Inferior parietal cortex (tissue), 1 donor: ENCODE measurements around the gene PITX3.
"Not testable (repeated sequence)": the region's sequence is repeated elsewhere in the genome, so short reads cannot be mapped to it uniquely, and the experiment has no call there.

ENCODE experiments used
- DNase-seq: peaks from one replicate; pipeline ENCODE4 v3.0.0-alpha.2; 2016; ENCODE audit errors: extremely low spot score

Gene PITX3

GRCh38 chr10:102255404-102255803 is 14.1 kb upstream of the PITX3 start:
- no peak for DNase-seq

- no peak for DNase-seq
Observed at GRCh38 chr10:102254426-102254825, 13.1 kb upstream of the PITX3 start.

- not testable (repeated sequence) for DNase-seq
Observed at GRCh38 chr10:102252508-102252907, 11.2 kb upstream of the PITX3 start.

GRCh38 chr10:102247734-102248133 is 6.4 kb upstream of the PITX3 start:
- DNase-seq = no peak

GRCh38 chr10:102246261-102246660 is 4.9 kb upstream of the PITX3 start:
- DNase-seq = no peak

- no peak for DNase-seq
Observed at GRCh38 chr10:102245932-102246251, 4.6 kb upstream of the PITX3 start.

- peak; percentile 100 for DNase-seq
Observed at GRCh38 chr10:102245082-102245931, 4.0 kb upstream of the PITX3 start, which contains the start of gene GBF1. GBF1 (plus strand) TSS chr10:102245532; CDS start chr10:102258939, 13,407 bp downstream.

GRCh38 chr10:102243309-102243708 is 2.0 kb upstream of the PITX3 start:
- no peak for DNase-seq

GRCh38 chr10:102242118-102242485 is 790 bp upstream of the PITX3 start:
- DNase-seq = no peak

- DNase-seq = no peak
Observed at GRCh38 chr10:102241032-102241443, 274 bp downstream of the PITX3 start.

GRCh38 chr10:102240467-102241031 is 763 bp downstream of the PITX3 start:
- DNase-seq = no peak

- DNase-seq = no peak
Observed at GRCh38 chr10:102237711-102238252, 3.5 kb downstream of the PITX3 start.

GRCh38 chr10:102236006-102236405 is 5.3 kb downstream of the PITX3 start:
- no peak for DNase-seq

GRCh38 chr10:102235598-102235920 is 5.8 kb downstream of the PITX3 start:
- no peak for DNase-seq

GRCh38 chr10:102234888-102235597 is 6.3 kb downstream of the PITX3 start:
- no peak for DNase-seq

- no peak for DNase-seq
Observed at GRCh38 chr10:102233997-102234396, 7.3 kb downstream of the PITX3 start.

GRCh38 chr10:102231357-102232318 is 9.7 kb downstream of the PITX3 start:
- no peak for DNase-seq

GRCh38 chr10:102230861-102231356 is 10.4 kb downstream of the PITX3 start:
- DNase-seq = no peak

GRCh38 chr10:102230264-102230860 is 10.9 kb downstream of the PITX3 start:
- DNase-seq = no peak

- DNase-seq = peak; percentile 72
Observed at GRCh38 chr10:102229810-102230263, 11.5 kb downstream of the PITX3 start.

- no peak for DNase-seq
Observed at GRCh38 chr10:102227050-102227449, 14.3 kb downstream of the PITX3 start.
